ENCODE measurements around the gene TAS2R14.

The TAS2R14 gene, protein sequence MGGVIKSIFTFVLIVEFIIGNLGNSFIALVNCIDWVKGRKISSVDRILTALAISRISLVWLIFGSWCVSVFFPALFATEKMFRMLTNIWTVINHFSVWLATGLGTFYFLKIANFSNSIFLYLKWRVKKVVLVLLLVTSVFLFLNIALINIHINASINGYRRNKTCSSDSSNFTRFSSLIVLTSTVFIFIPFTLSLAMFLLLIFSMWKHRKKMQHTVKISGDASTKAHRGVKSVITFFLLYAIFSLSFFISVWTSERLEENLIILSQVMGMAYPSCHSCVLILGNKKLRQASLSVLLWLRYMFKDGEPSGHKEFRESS

DNA sequence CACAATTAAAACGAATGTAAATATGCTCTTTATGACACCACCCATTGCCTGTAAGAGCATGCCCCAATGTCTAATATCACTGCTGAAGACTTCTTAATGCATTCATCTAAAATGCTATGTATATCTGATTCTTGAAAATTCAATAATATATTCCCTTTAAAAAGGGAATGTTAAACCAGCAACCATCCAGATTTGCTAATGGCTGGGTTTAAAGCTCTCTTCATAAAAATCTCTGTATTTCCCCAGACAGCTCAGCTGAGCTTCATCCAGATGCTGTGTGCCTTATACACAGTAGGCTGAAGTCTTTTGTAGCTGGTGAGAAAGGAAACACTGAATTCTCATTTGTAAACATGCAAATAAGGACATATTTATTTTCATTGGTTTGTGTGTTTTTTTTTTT is at the start of gene TAS2R14:
Gene TAS2R14 (minus strand): TSS at position 101 of the 400 bp plus-strand sequence. CDS start 56 bp downstream, at position 45.
- no peak for DNase-seq

GRCh38 chr12:10986812-10987211 is 47.7 kb upstream of the TAS2R14 start, which contains the start of gene TAS2R50:
Gene TAS2R50, minus strand, starts transcription at chr12:10986912. Its CDS starts 52 bp downstream, at chr12:10986860.
- DNase-seq = no peak

DNA sequence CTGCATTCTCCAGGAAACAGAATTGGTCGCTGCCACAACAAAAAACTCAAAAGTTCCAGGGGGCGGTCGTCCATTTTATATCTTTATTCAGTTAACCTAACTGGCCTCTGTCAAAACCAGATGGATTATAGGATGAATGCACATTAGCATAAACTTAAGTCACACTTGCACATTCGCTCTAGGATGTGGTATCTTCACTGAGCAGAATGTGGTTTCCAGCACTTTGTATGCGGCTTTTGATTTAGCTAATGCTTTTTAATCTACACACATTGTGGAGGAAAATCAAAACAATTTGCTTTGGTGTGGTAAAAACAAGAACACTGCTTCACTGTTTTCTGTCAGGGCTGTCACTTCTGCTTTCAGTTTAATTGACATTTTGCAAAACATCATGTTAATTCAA is 43.2 kb upstream of the TAS2R14 start:
- DNase-seq = no peak

DNA sequence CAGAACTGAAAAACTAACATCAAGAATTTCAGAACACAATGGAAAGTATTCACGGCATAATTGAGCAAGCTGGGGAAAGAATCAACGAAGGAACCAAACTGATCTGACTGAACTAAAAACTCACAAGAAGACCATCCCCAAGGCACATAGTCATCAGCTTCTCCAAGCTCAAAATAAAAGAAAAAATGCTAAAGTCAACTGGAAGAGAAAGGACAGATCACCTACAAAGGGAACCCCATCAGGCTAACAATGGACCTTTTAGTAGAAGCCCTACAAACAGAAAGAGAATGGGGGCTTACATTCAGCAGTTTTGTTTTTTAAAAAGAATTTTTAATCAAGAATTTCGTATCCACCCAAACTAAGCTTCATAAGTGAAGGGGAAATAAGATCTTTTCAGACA is 35.9 kb upstream of the TAS2R14 start:
- no peak for DNase-seq

DNA sequence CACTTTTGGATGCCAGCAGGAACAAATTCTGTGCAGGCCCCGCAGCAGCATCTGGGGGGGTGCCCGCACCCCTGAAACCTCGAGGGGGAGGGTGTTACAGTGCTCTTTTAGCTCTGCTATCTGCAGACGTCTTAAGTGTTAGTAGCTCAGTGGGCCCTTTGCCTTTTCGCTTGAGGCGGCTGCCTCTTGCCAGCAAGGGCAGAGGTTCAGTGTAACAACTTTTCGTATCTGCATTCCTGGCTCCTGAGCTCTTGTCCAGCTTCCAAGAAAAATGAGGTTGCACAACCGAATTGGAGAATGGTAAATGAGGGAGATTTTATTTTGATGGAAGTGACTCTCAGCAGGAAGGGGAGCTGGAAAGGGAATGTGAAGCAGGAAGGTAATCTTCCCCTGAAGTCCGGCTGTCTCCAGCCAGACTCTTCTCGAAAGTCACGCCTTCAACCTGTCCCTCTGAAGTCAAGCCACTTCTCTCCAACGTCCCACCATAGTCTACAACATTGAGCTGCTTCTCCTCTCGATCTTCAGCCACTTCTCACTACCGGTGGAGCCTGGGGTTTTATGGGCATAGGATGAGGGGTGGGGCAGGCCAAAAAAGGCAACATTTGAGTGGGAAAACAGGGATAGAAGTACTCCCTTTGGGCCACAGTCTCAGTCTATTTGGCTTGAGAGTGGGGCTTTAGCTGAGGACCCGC is 29.8 kb upstream of the TAS2R14 start:
- no peak for DNase-seq

GRCh38 chr12:10967409-10967808 is 28.3 kb upstream of the TAS2R14 start:
- DNase-seq = no peak

GRCh38 chr12:10966314-10966713 is 27.3 kb upstream of the TAS2R14 start:
- no peak for DNase-seq

DNA sequence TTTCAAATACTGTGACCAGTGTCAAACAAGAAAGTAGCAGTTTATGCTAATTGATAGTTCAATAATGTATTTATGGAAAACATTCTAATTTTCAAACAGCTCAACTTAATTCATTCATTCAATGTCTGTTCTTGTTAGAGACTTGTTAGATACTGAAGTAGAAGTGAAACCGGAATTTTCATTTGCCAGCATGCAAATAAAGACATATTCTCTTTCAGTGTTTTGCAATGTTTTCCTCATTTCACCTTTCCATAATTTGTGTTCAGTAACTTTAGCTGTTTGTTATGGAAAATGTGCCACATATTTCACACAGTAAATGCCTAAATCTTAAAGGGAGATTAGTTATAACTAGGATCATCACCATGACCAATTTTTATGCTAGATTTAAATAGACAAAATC is 26.4 kb upstream of the TAS2R14 start:
- DNase-seq = no peak

DNA sequence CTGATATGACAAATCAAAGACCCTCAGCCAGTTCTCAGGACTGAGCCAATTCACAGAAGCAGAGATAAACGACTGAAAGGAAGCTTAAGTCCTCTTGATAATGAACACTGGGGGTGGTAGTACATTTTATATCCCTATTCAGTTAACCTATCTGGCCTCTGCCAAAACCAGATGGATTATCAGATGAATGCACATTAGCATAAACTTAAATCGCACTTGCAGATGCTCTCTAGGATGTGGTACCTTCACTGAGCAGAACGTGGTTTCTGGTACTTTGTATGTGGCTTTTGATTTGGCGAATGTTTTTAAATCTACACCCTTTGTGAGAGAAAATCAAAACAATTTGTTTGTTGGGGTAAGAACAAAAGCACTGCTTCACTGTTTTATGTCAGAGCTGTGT is 21.1 kb upstream of the TAS2R14 start:
- no peak for DNase-seq

- DNase-seq = no peak
Measured at GRCh38 chr12:10959804-10960203, 20.7 kb upstream of the TAS2R14 start.

GRCh38 chr12:10957741-10958140 is 18.7 kb upstream of the TAS2R14 start:
- no peak for DNase-seq

GRCh38 chr12:10956085-10956484 is 17.0 kb upstream of the TAS2R14 start:
- no peak for DNase-seq

GRCh38 chr12:10952645-10953044 is 13.6 kb upstream of the TAS2R14 start:
- DNase-seq = no peak

GRCh38 chr12:10943167-10943566 is 4.1 kb upstream of the TAS2R14 start:
- DNase-seq = no peak

DNA sequence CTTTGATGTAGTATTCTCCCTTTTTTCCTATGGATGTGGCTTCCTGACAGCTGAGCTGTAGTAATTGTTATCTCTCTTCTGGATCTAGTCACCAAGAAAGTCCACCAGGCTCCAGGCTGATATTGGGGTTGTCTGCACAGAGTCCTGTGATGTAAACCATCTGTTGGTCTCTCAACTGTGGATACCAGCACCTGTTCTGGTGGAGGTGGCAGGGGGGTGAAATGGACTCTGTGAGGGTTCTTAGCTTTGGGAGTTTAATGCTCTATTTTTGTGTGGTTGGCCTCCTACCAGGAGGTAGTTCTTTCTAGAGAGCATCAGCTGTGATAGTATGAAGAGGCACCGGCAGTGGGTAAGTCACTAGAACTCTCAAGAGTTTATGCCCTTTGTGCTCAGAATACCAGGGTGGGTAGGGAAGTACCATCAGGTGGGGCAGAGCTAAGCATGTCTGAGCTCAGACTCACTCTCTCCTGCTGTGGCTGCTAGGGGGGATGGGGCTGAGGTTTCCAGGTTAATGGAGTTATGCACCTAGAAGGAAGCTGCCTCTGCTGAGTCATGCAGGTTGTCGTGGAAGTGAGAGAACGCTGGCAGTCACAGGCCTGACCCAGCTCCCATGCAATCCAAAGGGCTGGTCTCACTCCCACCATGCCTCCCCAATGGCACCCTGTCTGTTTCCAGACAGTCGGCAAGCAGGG is 3.0 kb upstream of the TAS2R14 start:
- no peak for DNase-seq

- DNase-seq = no peak
Measured at GRCh38 chr12:10941369-10941768, 2.3 kb upstream of the TAS2R14 start.

- no peak for DNase-seq
Measured at GRCh38 chr12:10940389-10940788, 1.3 kb upstream of the TAS2R14 start.

GRCh38 chr12:10936506-10936905 is 2.6 kb downstream of the TAS2R14 start:
- no peak for DNase-seq

GRCh38 chr12:10928746-10929286 is 10.2 kb downstream of the TAS2R14 start, which contains the start of gene PRH2:
Gene PRH2, plus strand, starts transcription at chr12:10929236. Its CDS starts 38 bp downstream, at chr12:10929274.
- DNase-seq = no peak

GRCh38 chr12:10926269-10926668 is 12.8 kb downstream of the TAS2R14 start:
- no peak for DNase-seq

DNA sequence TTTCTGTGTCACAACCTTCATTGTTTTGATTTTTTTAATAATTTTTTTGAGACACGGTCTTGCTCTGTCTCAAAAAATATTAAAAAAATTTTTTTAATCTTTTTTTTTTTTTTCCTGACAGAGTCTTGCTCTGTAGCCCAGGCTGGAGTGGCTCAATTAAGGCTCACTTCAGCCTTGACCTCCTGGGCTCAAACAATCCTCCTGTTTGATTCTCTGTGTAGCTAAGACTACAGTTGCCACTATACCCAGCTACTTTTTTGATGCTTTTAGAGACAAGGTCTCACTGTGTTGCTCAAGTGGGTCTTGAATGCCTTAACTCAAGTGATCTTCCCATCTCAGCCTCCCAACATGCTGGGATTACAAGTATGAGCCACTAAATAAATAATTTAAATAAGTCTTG is 19.3 kb downstream of the TAS2R14 start:
- DNase-seq = no peak

- no peak for DNase-seq
Measured at GRCh38 chr12:10910380-10910779, 28.7 kb downstream of the TAS2R14 start.

GRCh38 chr12:10909462-10909861 is 29.6 kb downstream of the TAS2R14 start, which contains the start of gene TAS2R13:
Gene TAS2R13, minus strand, starts transcription at chr12:10909562. Its CDS starts 264 bp downstream, at chr12:10909298.
- DNase-seq = no peak

Data from stimulated activated naive CD4-positive, alpha-beta T cell treated with Interleukin-2 at 50 U/mL for 16 hours (primary cell).